Thyroid gland (tissue), 4 donors: ENCODE data around the gene C4orf50.

Experiments used
- POLR2A ChIP-seq, 2 donors: fragments of 450-650 bp; IDR thresholded peaks; one replicate each; pipeline ENCODE4 v1.6.1; 2017; ENCODE audit warnings: antibody characterized with exemption in 2 of 2, mild to moderate bottlenecking in 2 of 2, moderate library complexity in 1 of 2
- TF ChIP-seq, protein P1 (sequence below), 6 experiments: fragments of 200-600 bp in 3 of 6; fragments of 450-650 bp in 3 of 6; sonication (generic) in 3 of 6; IDR thresholded peaks; one replicate each; pipeline ENCODE4 v1.5.1; 2016 to 2019; ENCODE audit warnings: antibody characterized with exemption in 6 of 6, mild to moderate bottlenecking in 2 of 6, inconsistent platforms in 1 of 6, moderate library complexity in 1 of 6

DNA sequence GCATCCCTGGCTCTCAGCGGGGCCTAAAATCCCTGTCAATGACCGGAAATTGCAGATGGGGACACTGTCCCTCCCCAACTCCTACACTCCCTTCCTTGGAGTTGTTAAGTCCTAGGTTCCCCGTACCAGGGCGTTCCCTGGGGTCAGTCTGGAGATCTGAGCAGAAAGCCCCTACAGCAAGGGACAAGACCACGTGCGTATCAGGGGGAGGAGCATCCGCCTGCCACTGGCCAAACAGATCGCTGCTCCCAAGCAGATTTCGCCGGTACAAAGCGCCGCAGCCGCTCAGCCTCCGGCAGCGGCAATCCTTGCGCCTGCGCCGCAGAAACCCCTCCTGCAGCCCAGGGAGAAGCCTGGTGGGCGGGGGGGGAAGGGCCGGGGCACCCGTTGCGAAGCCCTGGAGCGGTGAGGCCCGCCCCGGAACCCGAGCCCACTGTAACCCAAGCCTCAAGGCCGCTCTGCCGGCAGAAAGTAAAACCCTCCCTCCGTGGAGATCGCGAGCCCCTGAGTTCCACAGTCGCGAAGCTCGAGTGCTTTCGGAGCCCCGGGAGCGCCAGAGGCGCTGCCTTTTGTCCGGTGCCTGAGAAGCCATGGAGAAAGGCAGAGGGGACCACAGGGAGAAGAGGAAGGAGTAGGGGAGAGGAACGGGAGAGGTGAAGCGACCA, 128.0 kb downstream of the C4orf50 start:
- TF ChIP-seq, protein P1, sequence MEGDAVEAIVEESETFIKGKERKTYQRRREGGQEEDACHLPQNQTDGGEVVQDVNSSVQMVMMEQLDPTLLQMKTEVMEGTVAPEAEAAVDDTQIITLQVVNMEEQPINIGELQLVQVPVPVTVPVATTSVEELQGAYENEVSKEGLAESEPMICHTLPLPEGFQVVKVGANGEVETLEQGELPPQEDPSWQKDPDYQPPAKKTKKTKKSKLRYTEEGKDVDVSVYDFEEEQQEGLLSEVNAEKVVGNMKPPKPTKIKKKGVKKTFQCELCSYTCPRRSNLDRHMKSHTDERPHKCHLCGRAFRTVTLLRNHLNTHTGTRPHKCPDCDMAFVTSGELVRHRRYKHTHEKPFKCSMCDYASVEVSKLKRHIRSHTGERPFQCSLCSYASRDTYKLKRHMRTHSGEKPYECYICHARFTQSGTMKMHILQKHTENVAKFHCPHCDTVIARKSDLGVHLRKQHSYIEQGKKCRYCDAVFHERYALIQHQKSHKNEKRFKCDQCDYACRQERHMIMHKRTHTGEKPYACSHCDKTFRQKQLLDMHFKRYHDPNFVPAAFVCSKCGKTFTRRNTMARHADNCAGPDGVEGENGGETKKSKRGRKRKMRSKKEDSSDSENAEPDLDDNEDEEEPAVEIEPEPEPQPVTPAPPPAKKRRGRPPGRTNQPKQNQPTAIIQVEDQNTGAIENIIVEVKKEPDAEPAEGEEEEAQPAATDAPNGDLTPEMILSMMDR (IDR thresholded peaks at IDR 0.05) = no peak
- TF ChIP-seq POLR2A (IDR thresholded peaks at IDR 0.05) = no peak
